Activated CD4-positive, alpha-beta T cell treated with anti-CD3 and anti-CD28 coated beads, Interleukin-2, Interleukin-6, amounts not matched to agents 100 ng/mL and 50 ng/mL, durations not matched to agents 16 hours and 8 hours (primary cell): Measurements from ENCODE around the gene LSM14B.

ENCODE experiments used
- DNase-seq: peaks from one replicate; pipeline ENCODE4 v3.0.0-alpha.2; 2020

LSM14B gene

GRCh38 chr20:62164879-62165761 lies 42.8 kb downstream of the LSM14B start:
- DNase-seq: no peak

- DNase-seq: no peak
Observed at GRCh38 chr20:62165762-62166399, 43.6 kb downstream of the LSM14B start.

- no peak for DNase-seq
Observed at GRCh38 chr20:62167474-62167873, 45.2 kb downstream of the LSM14B start.

- DNase-seq: no peak
Observed at GRCh38 chr20:62168061-62168460, 45.8 kb downstream of the LSM14B start.

GRCh38 chr20:62168890-62169435 lies 46.7 kb downstream of the LSM14B start:
- no peak for DNase-seq

GRCh38 chr20:62170536-62170935 lies 48.3 kb downstream of the LSM14B start:
- DNase-seq: no peak

DNA sequence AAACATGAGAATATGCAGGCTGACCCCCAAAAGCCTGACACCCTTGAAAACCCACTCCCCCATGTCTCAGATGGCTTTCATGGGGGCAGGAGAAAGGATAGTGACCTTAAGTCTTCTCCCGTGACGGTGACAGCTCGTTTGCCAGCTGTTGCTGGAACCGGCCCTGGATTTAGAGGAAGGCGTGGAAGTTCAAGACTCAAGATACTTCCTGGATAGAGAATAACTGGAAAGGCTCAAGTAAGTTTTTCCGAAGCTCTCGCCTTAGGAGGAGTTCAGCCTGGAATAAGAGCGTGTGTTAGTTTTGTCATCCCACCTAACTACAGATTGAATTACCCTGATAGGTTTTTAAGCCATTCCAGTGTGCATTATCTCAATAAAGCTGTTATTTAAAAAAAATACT lies 49.0 kb downstream of the LSM14B start:
- no peak for DNase-seq

GRCh38 chr20:62172666-62173065 lies 50.4 kb downstream of the LSM14B start:
- DNase-seq: no peak

DNA sequence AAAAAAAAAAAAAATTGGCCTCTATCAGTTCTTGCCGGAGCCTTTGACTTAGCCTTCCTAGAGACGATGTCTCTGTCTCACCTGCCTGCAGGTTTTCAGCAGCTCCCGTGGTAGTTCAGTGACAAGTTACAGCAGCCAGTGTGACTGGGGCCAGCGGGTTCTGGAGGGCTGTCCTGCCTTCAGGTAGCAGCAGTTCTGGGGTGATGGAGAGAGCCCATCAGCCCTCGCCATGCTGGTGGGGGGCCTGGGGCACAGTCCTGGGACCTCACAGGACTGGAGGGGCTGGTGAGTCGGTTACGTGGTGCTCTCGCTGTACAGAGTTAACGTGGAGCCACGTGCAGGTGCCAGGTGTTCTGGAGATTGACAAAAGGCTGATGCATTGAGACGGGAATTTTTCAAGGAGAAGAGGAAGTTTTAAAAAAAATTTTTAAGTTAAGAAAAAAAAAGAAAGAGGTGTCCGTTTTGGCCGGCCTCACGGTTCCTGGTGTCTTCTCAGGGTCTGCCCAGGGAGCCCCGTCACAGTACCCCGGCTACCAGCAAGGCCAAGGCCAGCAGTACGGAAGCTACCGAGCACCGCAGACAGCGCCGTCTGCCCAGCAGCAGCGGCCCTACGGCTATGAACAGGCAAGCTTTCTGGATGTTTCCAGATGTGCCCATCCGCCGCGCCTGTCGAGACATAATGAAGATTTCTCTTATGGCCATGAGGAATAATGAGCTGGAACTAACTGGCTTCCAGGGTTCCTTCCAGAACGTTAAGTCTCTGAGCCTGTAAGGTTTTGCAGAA lies 51.9 kb downstream of the LSM14B start:
- DNase-seq: no peak

DNA sequence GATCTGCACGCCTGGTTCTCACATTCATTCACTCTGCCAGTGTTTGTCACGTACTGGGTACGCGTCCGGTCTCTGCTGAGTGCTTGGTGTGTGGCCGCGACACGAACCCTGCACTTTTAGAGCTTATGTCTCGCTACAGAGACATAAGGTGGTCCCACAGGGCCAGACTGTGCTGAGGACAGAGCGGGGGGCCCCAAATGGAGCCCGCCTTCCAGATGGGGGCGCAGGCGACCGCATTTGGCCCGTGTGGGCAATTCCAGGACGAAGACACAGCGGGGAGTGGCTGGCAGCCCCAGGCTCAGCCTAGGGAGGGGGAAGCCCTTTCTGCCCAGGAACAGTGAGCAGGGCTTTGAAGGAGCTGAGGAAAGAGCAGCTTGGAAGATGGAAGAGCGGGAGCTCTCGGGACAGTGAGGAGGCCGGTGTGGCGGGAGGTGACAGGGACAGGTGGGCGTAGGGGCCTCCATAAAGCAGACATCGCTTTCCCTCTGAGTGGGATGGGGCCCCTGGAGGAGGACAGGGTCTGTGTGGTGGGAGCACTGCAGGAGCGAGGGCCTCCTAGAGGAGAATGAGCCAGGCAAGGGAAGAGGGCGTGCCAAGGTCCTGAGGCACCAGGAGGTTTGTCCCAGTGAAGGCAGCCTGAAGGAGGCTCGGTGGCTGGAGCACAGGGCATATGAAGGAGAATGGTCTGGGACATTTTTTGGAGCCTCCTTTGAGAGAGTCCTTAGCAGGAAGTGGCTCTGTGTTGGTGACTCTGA lies 52.8 kb downstream of the LSM14B start:
- DNase-seq: no peak

- DNase-seq: no peak
Observed at GRCh38 chr20:62175711-62176110, 53.4 kb downstream of the LSM14B start.

DNA sequence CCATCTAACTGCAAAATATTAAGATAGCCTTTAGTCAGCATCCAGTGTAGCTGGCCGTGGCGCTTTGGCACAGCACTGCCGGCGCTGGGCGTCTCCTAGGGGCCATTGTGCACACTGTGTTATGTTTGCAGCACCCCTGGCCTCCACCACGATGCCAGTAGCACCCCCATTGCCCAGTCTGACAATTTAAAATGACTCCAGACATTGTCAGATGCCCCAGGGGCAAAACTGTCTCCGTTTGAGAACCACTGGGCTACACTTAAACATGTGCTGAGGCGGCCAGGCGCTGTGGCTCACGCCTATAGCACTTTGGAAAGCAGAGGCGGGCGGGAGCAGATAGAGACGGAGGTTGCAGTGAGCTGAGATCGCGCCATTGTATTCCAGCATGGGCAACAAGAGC lies 54.6 kb downstream of the LSM14B start:
- no peak for DNase-seq

DNA sequence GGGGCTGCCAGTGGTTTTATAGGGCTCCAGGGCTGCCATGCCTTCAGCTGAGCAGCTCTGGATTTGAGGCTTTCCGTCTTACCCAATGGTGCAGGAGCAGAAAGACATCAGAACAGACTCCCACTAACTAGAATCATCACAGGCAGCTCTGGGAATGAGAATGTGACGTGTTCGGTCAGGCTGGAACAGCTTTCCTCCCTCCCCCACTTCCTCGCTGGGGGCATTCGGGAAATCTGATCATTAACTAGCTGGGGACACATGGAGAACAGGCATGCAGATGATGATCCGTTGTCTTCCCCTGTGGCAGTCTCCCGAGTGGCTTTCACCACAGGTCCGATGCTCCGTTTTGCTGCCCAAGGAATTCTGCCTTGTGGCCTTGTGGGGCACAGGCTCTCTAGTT lies 55.0 kb downstream of the LSM14B start:
- no peak for DNase-seq

DNA sequence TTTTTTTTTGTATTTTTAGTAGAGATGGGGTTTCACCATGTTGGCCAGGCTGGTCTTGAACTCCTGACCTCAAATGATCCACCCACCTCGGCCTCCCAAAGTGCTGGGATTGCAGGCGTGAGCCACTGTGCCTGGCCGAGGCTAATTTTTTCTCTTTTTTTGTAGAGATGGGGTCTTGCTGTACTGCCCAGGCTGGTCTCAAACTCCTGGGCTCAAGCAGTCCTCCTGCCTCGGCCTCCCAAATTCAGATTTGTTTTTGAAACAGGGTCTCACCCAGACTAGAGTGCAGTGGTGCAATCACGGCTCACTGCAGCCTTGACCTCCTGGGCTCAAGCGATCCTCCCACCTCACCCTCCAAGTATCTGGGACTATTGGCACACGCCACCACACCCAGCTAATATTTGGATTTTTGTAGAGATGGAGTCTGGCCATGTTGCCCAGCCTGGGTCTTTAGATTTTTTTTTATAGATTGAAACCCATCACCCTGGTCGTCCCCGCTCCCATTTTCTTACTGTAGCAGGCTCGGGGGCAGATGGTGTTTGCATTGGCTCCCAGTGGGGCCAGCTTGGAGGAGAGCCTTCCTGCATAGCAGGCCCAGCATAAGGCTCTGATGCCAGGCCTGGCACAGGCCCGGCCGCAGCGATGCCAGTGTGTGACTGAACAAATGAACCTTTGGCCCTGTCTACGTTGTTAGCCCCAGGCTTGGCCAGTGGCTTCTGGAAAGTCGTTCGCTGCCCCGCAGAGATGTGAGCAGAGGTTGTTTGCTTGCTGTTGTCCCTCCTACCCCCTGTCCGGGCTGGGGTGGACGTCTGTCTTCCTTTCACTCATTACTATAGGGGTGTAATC lies 56.3 kb downstream of the LSM14B start:
- no peak for DNase-seq

DNA sequence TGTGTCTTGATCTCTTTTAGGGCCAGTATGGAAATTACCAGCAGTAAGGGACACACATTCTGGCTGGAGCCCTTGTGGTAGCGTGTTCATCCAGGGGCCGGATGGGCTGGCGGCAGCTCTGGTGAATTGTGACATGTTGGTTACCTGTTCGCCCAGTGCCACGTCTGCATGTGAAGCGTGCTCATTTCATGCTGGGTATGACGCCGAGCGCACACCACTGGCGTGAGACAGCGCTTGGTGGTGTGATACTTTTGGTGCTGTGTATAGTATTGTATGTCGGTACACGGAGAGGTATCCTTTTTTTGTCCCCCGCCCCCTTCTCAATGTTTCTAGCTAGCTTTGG lies 56.9 kb downstream of the LSM14B start:
- no peak for DNase-seq

DNA sequence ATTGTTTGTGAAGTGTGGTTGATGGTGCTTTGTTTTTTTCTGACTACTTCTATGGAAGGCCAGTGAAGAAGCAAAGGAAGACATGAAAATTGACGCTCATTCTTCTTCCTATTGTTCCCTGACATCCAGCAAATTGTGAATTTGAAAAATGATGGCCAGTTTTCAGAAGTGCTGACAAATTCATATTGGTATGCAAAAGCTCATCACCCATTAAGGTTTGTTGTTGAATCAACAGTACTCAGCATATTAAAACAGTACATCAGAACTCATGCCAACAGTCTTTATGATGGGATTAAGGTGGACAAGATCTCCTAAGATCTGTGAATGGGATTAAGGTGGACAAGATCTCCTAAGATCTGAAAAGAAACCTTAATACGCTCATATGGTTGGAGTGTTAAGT lies 59.5 kb downstream of the LSM14B start:
- DNase-seq: no peak

DNA sequence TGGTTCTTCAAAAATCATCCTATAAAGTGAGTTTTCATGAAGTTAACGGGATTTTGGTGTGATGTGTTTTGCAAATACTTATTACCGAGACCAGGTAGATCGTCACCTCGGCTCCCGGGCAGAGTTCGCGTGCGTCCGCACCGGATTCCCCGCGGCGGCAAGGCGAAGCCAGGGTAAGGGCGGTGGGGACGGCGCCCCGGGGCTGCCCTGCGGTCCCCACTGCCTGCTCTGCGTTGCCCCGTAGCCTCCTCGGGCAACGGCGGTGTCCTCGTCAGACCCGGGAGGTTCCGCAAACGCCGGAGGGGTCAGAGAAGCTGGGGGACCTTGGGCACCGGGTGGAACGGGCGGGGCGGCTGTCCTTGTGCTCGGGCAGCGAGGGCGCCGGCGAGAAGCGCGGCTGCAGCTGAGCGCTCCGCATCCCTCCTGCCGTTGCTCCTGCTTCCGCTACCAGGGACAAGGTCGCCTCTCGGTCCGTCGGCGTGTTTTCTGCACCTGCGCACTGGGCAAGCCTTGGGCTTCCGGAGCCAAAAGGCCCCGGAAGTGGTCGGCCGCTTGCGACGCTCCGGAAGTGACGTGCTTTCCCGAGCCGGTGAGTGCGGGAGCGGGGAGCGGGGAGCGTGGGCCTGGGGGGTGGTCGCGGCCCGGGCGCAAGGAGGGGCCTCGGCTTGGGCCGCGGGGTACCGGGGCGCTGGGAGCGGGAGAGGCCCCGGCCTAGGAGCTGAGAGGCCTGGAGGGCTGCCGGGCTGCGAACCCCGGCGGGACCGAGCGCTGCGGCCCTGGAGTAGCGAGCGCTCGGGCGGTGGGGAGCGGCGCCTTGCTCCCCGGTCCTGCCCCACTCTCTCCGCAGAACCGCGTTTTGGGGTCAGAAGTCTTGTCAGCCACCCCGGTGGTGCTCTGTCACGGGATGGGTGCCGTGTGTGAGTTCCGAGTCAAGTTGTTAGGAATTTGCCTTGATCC lies 60.5 kb downstream of the LSM14B start, which contains the start of gene MTG2:
Gene MTG2 (plus strand): TSS at position 560 of the 957 bp plus-strand sequence. CDS start 10,393 bp downstream, outside the sequence.
- DNase-seq: peak; percentile 97

GRCh38 chr20:62183426-62184142 lies 61.3 kb downstream of the LSM14B start:
- DNase-seq: no peak
